Stimulated activated CD4-positive, alpha-beta T cell treated with anti-CD3 and anti-CD28 coated beads, Interleukin-15, amount 100 ng/mL, for 48 hours (primary cell): ENCODE measurements around the gene STX7.

Experiments
- DNase-seq, 2 donors: peaks; one replicate each; pipeline ENCODE4 v3.0.0-alpha.2; 2020; ENCODE audit warnings: low read depth in 2 of 2

The STX7 gene

DNA sequence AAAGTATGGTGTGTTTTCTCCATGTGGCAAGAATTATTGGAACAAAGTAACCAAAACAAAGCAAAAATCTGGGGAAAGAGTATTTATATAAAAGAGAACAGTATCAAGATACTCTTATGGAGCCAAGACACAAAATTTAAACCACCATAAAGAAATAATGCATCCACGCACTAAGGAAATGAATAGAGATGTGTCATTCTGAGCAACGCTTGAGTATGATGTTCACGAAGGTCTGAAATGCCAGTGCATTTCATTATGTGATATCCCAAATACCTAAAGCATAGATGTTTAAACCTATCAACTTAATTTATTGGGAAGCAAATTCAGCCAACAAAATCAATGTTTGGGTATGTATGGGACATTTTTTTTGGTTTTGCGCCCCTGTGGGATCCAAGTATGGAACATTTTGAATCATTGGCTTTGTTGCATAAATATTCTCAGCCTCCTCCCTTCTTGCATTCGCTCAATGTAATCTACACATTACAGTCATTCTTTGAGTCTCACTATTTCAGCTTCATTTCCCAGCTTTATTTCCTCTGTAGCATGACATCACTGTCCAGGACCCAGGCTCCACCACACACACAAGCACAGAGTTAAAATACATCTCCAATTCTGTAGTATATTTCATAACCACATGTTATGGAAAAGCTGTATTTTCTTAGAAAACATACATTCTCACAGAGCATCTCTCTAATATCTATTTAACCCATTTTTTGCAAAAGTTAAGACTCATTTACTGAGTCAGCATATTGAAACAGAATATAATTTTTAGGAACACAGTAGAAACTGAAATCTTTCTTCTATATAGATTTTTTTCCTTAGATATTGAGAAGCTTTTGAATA lies 100.0 kb downstream of the STX7 start:
- no peak for DNase-seq

DNA sequence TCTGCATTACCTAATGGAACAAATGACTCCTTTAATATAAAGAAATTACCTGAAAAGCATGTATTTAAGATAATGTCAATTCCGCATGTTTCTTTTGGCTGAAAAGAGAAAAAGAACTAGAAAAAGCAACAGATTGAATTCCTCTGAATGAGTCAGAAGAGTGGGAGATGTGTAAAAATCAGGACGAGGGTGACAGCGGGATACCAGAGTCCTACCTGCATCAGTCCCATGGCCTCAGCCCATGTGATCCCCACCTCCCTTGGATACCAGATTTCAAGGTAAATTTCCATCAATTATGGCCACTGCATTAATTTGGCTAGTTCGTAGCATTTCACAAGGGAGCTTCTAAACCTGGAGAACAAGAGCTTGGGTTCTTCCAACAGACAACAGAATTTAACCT lies 101.6 kb downstream of the STX7 start:
- DNase-seq: no peak

DNA sequence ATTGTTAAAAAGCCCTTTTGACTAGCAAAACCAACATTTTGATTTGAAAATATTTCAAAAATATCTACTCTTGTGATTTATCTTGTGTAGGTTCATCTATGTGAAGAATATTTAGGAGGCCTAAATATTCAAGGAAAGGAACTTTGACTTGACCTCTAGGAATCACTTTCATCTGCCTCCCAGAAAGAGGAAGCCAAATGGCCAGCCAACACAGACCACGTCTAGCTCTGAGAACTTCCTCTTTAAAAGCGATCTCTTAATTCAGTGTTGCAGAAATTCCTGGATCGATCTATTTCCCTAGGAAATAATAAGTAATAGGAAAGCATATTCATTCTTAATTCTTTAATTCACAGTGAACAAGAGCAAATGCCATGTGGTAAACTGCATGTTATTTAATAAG lies 102.1 kb downstream of the STX7 start:
- DNase-seq: no peak

DNA sequence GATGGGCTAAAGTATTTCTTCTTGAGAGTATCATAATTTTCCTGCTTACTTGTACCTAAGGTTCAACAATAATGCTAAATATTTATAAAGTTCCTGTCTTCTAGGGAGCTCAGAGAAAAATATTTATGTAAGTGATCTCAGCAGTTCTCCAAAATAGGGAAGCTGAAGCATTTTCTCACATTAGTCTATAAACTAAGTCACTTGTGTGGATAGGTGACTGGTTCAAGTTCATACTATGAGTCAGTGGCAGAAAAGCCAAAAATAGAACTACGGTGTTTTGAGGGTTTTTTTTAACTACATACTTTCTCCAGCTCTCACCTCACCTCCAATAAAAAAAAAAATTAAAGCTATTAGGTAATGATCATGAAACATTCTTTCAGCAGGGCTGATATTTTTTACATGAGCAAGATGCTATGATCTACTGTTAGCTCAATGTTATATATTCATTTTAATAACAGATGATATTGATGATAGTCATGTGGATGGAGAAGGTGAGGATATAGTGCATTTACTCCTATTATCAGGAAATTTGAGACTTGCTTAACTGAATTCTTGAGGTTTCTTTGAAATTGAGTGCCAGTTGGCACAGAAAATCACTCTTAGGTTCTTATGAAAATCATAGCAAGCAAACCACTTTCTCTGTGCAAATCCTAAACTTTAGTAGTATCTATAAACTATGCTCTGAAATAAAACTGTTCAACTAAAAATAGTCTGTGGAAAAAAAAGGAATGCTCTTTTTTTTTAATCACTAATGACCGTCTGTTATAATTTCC lies 107.6 kb downstream of the STX7 start:
- no peak for DNase-seq

DNA sequence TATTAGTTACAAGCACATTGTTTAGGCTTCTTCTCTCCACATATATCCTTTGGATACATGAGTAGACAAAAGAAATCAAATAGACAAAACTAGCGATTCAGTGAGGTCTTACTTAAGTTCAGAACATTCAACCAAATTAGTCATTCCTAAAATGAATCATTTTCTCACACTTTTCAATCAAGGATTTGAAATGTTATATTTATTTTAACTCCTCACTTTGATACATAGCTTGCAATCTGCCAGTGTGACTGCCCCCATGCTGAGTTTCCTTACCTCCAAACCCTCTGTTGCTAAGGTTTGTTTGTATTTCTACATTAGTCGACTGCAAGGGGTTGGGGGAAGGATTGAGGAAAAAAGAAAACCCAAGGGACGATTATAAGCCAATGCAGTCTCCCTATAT lies 108.2 kb downstream of the STX7 start:
- DNase-seq: no peak

DNA sequence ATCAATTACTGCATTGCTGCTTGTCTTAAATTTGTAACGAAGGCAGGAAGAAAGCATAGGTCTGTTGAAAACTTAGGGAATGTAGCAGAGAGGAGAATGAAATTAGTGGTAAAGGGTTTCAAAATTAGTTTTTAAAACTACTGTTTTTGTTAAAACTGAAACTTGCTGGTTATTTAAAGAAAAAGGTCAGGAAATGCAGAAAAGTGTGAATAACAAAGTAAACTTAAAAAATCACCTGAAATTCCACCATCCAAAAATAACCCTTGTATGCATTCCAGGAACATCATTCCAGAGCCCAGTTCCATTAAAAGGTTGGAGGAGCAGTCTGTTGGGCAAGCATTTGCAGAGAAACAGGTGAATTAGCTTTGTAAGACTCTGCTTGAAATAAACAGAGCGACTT lies 108.6 kb downstream of the STX7 start:
- DNase-seq: no peak

DNA sequence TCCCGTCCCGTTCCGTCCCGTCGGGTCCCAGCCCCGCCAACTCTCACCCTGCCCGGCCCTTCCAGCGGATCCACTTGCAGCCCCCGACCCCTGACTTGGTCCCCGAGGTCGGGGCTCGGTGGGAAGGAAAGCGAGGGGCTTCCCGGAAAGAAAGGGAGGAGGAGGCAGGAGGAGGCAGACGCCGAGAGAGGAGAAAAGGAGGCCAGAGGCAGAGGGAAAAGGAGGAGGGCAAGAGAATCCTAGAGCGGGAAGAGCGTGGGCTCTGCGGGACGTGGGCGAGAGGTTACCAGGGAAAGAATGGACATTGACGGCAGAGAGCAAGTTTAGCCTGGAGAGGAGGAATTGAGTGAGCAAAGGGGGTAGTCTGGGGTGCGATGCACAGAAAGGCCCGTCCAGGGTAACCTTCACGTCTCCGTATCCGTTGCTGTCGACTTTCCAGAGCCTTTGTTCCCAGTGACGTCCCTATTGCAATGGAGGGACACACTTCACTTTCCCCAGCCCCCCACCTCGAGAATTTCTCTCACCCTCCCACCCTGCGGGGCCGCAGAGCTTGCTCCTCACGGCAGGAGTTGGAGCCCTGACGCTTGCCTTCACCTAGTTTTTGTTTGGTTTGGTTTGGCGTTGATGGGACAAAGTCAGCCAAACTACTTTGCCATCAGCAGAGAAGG lies 111.2 kb downstream of the STX7 start:
- DNase-seq: no peak

DNA sequence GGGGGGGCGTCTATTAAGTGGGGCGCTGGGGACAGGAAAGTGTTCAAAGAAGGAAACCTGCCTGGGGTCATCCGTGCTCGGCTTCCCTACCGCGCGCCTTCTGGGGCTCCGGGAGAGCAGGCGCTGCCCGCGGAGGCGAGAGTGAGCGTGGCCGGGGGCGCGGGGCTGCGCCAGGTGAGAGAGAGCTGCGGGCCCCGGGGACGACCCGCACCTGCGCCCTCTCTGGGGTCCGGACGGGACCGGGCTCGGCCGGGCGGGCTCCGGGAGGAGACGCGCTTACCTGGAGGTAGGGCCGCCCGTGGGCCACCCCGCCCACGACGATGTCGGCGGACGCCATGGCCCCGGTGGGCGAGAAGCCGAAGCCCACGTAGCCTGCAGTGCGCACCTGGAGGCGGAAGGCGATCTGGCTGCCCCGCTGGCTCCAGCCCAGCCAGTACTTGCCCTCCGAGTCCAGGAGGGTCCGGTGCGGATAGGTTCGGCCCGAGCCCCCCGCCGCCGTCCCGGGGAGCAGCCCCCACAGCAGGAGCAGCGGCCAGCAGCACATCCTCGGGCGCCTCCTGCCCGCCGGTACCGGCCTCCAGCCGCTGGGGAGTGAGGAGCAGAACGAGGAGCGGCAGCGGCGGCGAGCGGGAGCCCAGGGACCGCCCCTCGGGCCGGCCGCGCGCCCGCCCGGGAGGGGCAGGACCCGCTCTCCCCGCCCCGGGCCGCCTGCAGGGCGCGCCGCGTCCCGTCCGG lies 111.9 kb downstream of the STX7 start, which contains the start of gene MOXD1:
Gene MOXD1, minus strand, starts transcription at position 593 of the 735 bp plus-strand sequence. Its CDS starts 49 bp downstream, at position 544.
- DNase-seq: no peak

DNA sequence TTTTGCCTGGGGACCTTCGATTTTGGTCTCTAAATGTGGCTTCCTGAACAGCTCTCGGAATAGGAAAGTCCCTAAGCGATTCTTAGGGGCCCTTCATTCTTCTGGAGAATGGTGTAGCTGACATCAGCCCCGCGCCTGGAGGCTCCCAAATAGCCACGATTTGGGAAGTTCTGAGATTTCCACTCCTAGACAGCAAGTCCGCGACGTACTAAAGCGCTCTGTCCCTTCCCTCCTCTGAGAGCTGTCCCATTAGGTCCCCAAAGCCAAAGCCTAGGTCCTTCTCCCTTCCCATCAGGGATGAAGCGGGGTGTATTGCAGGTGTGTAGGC lies 112.4 kb downstream of the STX7 start:
- no peak for DNase-seq

DNA sequence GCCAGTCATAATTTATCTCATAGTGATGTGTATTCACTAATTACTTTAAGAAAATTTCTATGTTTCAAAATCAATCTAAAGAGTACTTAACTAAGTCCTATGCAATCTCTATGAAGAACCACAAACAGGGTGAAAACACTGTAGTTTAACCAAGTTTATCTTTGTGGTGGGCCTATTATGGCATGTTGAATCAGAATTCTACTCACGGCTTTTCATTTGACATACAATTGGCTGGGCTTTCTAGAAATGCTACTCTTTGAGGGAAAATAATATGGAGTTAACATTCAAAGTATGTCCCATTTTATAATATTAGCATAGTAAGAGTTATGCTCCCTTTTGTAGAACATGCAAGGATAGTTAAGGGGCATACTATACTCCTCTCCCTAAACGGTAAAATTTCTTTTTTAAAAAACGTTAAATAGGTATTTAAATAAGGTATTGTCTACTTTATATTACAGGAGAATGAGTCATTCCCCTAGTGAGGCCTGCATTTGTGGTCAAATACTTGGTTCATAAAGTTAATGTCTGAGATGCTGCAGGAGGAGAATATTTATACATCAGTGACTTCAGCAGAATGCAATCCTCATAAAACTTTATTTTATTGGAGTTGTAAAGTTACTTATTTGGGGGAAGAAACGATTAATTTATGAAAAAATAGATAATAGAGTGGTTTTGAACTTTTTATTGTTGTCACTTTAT lies 113.4 kb downstream of the STX7 start:
- DNase-seq: no peak
